ENCODE data around the gene TPM1. TPM values are rescaled to one million over a fixed set of nuclear protein-coding genes. Genes with fewer than 3 reads are reported as not detected.

TPM1 gene
- total and polyA plus RNA-seq, 2 donors (not counting 1 experiment from before 2014, with no cell fraction given) = 5.5 to 20.3 TPM

GRCh38 chr15:62997441-62997840 is 45.1 kb upstream of the TPM1 start:
- Histone ChIP-seq H2AFZ (ENCODE audit: insufficient read depth, low read depth, low read length, poor library complexity, severe bottlenecking) (no peak overlapping the region), H3K4me3 (ENCODE audit: control extremely low read depth in 1 of 5, extremely low read depth in 1 of 5, insufficient read depth in 1 of 5, low read depth in 2 of 5, low read length in 4 of 5) (no peak overlapping the region), H4K20me1 (ENCODE audit: control insufficient read depth, insufficient read depth, low read length, poor library complexity, severe bottlenecking) (no peaks in the 10 kb centered on the region), H3K4me2 (replicated peaks; ENCODE audit: low read depth, low read length, poor library complexity, severe bottlenecking) (no peak overlapping the region), H3K9me3 (ENCODE audit: control extremely low read depth in 1 of 3, control insufficient read depth in 2 of 3, insufficient read depth in 1 of 3, low read length in 2 of 3) (no peaks in the 10 kb centered on the region), H3K4me1 (ENCODE audit: control insufficient read depth in 2 of 2, insufficient read depth in 2 of 2, low read length in 2 of 2) (no peaks in the 10 kb centered on the region), H3K27me3 (replicated peaks in 1 of 4; ENCODE audit: control extremely low read depth in 1 of 4, control insufficient read depth in 3 of 4, insufficient read depth in 4 of 4, low read length in 3 of 4) (peaks cover 0 to 6% (median 0%) of the 10 kb centered on the region in 4 experiments), H3K36me3 (replicated peaks in 1 of 2; ENCODE audit: control extremely low read depth in 1 of 2, control insufficient read depth in 1 of 2, extremely low read depth in 1 of 2, insufficient read depth in 2 of 2, low read length in 1 of 2) (no peaks in the 10 kb centered on the region), H3K79me2 (ENCODE audit: control insufficient read depth, insufficient read depth, low read length) (no peaks in the 10 kb centered on the region), H3K27ac (ENCODE audit: low read length in 2 of 2) (no peak overlapping the region), H3K9ac (ENCODE audit: low read length) (no peak overlapping the region)
- intact Hi-C loops (cut with micrococcal nuclease) = no loop called here
- H3K27me3 Mint-ChIP-seq = peaks cover 22% of the 10 kb centered on the region
- DNase-seq (no peak), ATAC-seq (ENCODE audit: low read depth) (no peak)
- CTCF ChIA-PET = no interaction called here
- no peaks in the 10 kb centered on the region for H3K4me1 Mint-ChIP-seq
- TF ChIP-seq EZH2 (IDR thresholded peaks at IDR 0.05; ENCODE audit: borderline replicate concordance, insufficient read depth, low read depth, low read length, poor library complexity, severe bottlenecking) (no peak), CTCF (IDR thresholded peaks at IDR 0.05) (no peak)
- no peaks in the 10 kb centered on the region for H3K9me3 Mint-ChIP-seq (ENCODE audit: insufficient read depth)
- POLR2A ChIA-PET = no interaction called here
- WGBS (ENCODE audit: insufficient coverage) = 86% methylated on average over 2 of the region's 3 CpGs
- no peak overlapping the region for H3K27ac Mint-ChIP-seq
- H3K4me3 Mint-ChIP-seq = no peak overlapping the region

GRCh38 chr15:62998262-62998890 is 44.2 kb upstream of the TPM1 start:
- Histone ChIP-seq H3K4me3 (ENCODE audit: control extremely low read depth in 1 of 5, extremely low read depth in 1 of 5, insufficient read depth in 1 of 5, low read depth in 2 of 5, low read length in 4 of 5) (no peak overlapping the region), H3K9ac (ENCODE audit: low read length) (no peak overlapping the region), H4K20me1 (ENCODE audit: control insufficient read depth, insufficient read depth, low read length, poor library complexity, severe bottlenecking) (no peaks in the 10 kb centered on the region), H3K4me2 (replicated peaks; ENCODE audit: low read depth, low read length, poor library complexity, severe bottlenecking) (no peak overlapping the region), H2AFZ (ENCODE audit: insufficient read depth, low read depth, low read length, poor library complexity, severe bottlenecking) (no peak overlapping the region), H3K9me3 (ENCODE audit: control extremely low read depth in 1 of 3, control insufficient read depth in 2 of 3, insufficient read depth in 1 of 3, low read length in 2 of 3) (no peaks in the 10 kb centered on the region), H3K27me3 (replicated peaks in 1 of 4; ENCODE audit: control extremely low read depth in 1 of 4, control insufficient read depth in 3 of 4, insufficient read depth in 4 of 4, low read length in 3 of 4) (peaks cover 0 to 6% (median 0%) of the 10 kb centered on the region in 4 experiments), H3K36me3 (replicated peaks in 1 of 2; ENCODE audit: control extremely low read depth in 1 of 2, control insufficient read depth in 1 of 2, extremely low read depth in 1 of 2, insufficient read depth in 2 of 2, low read length in 1 of 2) (no peaks in the 10 kb centered on the region), H3K79me2 (ENCODE audit: control insufficient read depth, insufficient read depth, low read length) (no peaks in the 10 kb centered on the region), H3K27ac (ENCODE audit: low read length in 2 of 2) (no peak overlapping the region), H3K4me1 (ENCODE audit: control insufficient read depth in 2 of 2, insufficient read depth in 2 of 2, low read length in 2 of 2) (no peaks in the 10 kb centered on the region)
- intact Hi-C loops (cut with micrococcal nuclease) = no loop called here
- Mint-ChIP-seq H3K4me1 (no peaks in the 10 kb centered on the region), H3K9me3 (ENCODE audit: insufficient read depth) (no peaks in the 10 kb centered on the region), H3K4me3 (no peak overlapping the region), H3K27me3 (peaks cover 18% of the 10 kb centered on the region), H3K27ac (no peak overlapping the region)
- DNase-seq = no peak
- no peak for TF ChIP-seq EZH2 (IDR thresholded peaks at IDR 0.05; ENCODE audit: borderline replicate concordance, insufficient read depth, low read depth, low read length, poor library complexity, severe bottlenecking)
- TF ChIP-seq CTCF (IDR thresholded peaks at IDR 0.05) = no peak
- ChIA-PET CTCF (no interaction called here), POLR2A (no interaction called here)
- no CpG with 5 or more reads among the region's 6 CpGs for WGBS (ENCODE audit: insufficient coverage)
- ATAC-seq (ENCODE audit: low read depth) = no peak

Measured in B cell (primary cell).